Heart left ventricle (tissue), 13 donors: ENCODE data around the gene RNF26.

Experiments used
- CTCF ChIP-seq, 12 donors: fragments of 200-600 bp; sonication (generic) in 4 of 12; IDR thresholded peaks; one replicate each; pipeline versions ENCODE4 v1.5.0 to v1.8.0; 2018 to 2022; ENCODE audit warnings: antibody characterized with exemption in 12 of 12, mild to moderate bottlenecking in 5 of 12
- POLR2A ChIP-seq, 2 donors: fragments of 450-650 bp; IDR thresholded peaks; one replicate each; pipeline ENCODE4 v1.6.1; 2017; ENCODE audit warnings: antibody characterized with exemption in 2 of 2, mild to moderate bottlenecking in 2 of 2, moderate library complexity in 2 of 2
- donor health status: ischemic (EF 13 %, LVEDD 7.1; RV severe dilation, severe dysfunction).
- donor health status: DM: no; HTN: yes; CAD: no.
- donor health status: DM: no; HTN: no; CAD: no.
- donor health status: ischemic (EF 25% LVEDD 6.9; RV normal size, moderate dysfunction).
- donor health status: ischemic (EF 25% LVEDD 5.7; RV mildly dilated, moderate dysfunction).
- donor health status: ischemic (EF 35%, LVEDD 5.7; RV mildly dilated, moderate dysfunction).
- donor health status: nonischemic (EF 11% LVEDD 7.7; RV severe dilation, severe dysfunction).
- donor health status: DM: yes; HTN: yes; CAD: no.
- donor health status: PGD.
- donor health status: ischemic (EF 29% LVEDD 5.4; RV normal size, mild dysfunction).
- donor health status: nonischemic (EF 23%, LVEDD 6.1; RV moderate dilation, normal function).

DNA sequence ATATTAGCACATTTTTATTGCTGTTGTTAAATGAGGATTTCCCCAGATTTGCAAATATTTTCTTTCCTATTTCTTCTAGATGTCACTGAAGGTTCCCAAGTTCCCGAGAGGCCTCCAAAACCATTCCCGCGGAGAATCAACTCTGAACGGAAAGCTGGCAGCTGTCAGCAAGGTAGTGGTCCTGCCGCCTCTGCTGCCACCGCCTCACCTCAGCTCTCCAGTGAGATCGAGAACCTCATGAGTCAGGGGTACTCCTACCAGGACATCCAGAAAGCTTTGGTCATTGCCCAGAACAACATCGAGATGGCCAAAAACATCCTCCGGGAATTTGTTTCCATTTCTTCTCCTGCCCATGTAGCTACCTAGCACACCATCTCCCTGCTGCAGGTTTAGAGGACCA, 34.9 kb upstream of the RNF26 start:
- TF ChIP-seq CTCF (IDR thresholded peaks at IDR 0.05), result no peak
- TF ChIP-seq POLR2A (IDR thresholded peaks at IDR 0.05), result no peak
